ENCODE results near the gene G0S2. TPM values are rescaled to one million over a fixed set of nuclear protein-coding genes. Genes with fewer than 3 reads are reported as not detected.

The G0S2 gene
- polyA plus RNA-seq, 2 of the 4 experiments (the other 2 are of a cell fraction) = 1.1 to 3.0 TPM

DNA sequence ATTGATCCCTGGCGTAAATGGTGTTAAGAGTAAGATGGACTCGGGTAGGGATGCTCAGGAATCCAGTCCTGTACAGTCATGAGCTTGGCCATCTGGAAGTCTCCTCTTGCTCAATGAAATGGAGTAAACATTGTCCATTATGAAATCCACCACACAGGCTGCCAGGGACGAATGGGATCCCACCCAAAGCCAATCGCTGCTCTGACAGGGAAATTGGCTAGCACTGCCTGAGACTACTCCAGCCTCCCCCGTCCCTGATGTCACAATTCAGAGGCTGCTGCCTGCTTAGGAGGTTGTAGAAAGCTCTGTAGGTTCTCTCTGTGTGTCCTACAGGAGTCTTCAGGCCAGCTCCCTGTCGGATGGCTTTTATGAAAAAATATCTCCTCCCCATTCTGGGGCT is 29.4 kb downstream of the G0S2 start, which contains the start of gene HSD11B1:
TSS of gene HSD11B1 (plus strand) at position 263 of the 400 bp plus-strand sequence. CDS start at position 360, 97 bp downstream.
- Histone ChIP-seq H3K4me2 (no peak within 1 kb of the TSS), H3K4me1 (no peaks in the 10 kb centered on the region), H3K4me3 (no peak within 1 kb of the TSS), H3K27ac (no peak within 1 kb of the TSS), H3K9me3 (no peaks in the 10 kb centered on the region)
- no peak for TF ChIP-seq FOXS1 (CRISPR knock-in tag; IDR thresholded peaks at IDR 0.05)
- TF ChIP-seq NFE2L2 (conservative IDR thresholded peaks at IDR 0.05; ENCODE audit: low read length) = no peak
- TF ChIP-seq, protein P1, sequence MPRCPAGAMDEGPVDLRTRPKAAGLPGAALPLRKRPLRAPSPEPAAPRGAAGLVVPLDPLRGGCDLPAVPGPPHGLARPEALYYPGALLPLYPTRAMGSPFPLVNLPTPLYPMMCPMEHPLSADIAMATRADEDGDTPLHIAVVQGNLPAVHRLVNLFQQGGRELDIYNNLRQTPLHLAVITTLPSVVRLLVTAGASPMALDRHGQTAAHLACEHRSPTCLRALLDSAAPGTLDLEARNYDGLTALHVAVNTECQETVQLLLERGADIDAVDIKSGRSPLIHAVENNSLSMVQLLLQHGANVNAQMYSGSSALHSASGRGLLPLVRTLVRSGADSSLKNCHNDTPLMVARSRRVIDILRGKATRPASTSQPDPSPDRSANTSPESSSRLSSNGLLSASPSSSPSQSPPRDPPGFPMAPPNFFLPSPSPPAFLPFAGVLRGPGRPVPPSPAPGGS (IDR thresholded peaks at IDR 0.05) = no peak
- TF ChIP-seq ZSCAN20 (CRISPR knock-in tag; IDR thresholded peaks at IDR 0.05) = no peak
- TF ChIP-seq, protein P2, sequence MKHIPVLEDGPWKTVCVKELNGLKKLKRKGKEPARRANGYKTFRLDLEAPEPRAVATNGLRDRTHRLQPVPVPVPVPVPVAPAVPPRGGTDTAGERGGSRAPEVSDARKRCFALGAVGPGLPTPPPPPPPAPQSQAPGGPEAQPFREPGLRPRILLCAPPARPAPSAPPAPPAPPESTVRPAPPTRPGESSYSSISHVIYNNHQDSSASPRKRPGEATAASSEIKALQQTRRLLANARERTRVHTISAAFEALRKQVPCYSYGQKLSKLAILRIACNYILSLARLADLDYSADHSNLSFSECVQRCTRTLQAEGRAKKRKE (CRISPR knock-in tag; IDR thresholded peaks at IDR 0.05; ENCODE audit: low read depth) = no peak
- no peak for TF ChIP-seq BHLHE40 (IDR thresholded peaks at IDR 0.05; ENCODE audit: low read depth, low read length)
- no peak for TF ChIP-seq RCOR1 (IDR thresholded peaks at IDR 0.05; ENCODE audit: low read depth, low read length)
- TF ChIP-seq, protein P3, sequence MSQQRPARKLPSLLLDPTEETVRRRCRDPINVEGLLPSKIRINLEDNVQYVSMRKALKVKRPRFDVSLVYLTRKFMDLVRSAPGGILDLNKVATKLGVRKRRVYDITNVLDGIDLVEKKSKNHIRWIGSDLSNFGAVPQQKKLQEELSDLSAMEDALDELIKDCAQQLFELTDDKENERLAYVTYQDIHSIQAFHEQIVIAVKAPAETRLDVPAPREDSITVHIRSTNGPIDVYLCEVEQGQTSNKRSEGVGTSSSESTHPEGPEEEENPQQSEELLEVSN (IDR thresholded peaks at IDR 0.05; ENCODE audit: borderline replicate concordance, low read depth) = no peak
- TF ChIP-seq FOSL2 (IDR thresholded peaks at IDR 0.05) = no peak
- TF ChIP-seq FOSL2 (CRISPR knock-in tag; IDR thresholded peaks at IDR 0.05) = no peak
- TF ChIP-seq SREBF2 (IDR thresholded peaks at IDR 0.05) = no peak
- TF ChIP-seq KDM1A (IDR thresholded peaks at IDR 0.05; ENCODE audit: low read depth) = no peak
- no peak for TF ChIP-seq HOXB13 (CRISPR knock-in tag; IDR thresholded peaks at IDR 0.05; ENCODE audit: low read depth)
- no peak for TF ChIP-seq RAD21 (conservative IDR thresholded peaks at IDR 0.05 in 1 of 2, IDR thresholded peaks at IDR 0.05 in 1 of 2)
- TF ChIP-seq MAFK (IDR thresholded peaks at IDR 0.05; ENCODE audit: partially characterized antibody) = no peak
- TF ChIP-seq, protein P4, sequence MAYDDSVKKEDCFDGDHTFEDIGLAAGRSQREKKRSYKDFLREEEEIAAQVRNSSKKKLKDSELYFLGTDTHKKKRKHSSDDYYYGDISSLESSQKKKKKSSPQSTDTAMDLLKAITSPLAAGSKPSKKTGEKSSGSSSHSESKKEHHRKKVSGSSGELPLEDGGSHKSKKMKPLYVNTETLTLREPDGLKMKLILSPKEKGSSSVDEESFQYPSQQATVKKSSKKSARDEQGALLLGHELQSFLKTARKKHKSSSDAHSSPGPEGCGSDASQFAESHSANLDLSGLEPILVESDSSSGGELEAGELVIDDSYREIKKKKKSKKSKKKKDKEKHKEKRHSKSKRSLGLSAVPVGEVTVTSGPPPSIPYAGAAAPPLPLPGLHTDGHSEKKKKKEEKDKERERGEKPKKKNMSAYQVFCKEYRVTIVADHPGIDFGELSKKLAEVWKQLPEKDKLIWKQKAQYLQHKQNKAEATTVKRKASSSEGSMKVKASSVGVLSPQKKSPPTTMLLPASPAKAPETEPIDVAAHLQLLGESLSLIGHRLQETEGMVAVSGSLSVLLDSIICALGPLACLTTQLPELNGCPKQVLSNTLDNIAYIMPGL (CRISPR knock-in tag; IDR thresholded peaks at IDR 0.05; ENCODE audit: borderline replicate concordance) = no peak
- FAIRE-seq (no peak), ATAC-seq (no peak), DNase-seq (ENCODE audit: low read depth in 1 of 2, low spot score in 1 of 2) (no peak)
- ChIA-PET POLR2A (no interaction called here), CTCF (interaction anchor here (1.7 kb wide), 1 partner anchor 11 kb away, joined by 5 read pairs; no protein-coding TSS in a partner anchor)
- WGBS (ENCODE audit: missing lambda C conversion rate) = 26% methylated on average over 6 of the region's 6 CpGs

DNA sequence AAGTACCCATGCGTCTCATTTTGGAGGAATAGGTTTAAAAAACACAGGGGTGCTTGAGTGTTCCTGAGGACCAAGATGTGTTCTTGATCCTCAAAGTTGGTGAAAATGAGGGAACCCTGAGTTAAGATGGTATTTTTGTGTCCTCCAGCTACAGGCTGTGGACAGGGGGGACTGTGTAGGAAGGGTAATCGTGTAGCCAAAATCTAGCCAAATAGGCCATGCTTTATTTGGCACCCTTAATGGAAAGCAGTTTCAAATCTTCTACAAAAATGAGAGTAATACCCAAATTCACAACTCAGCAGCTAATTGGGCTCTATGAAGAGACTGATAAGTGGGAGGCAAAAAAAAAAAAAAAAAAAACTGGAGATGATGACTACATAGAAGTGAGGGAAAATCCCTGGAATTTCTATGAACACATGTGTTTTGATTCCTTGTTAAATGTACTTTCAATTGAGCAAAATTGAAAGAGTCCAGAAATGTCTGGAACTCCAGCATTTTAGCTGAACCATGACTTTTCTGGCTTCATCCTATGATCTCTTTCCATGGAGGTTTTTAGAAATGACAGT is 29.9 kb downstream of the G0S2 start:
- no peak overlapping the region for H3K4me2 ChIP-seq
- no peak overlapping the region for H3K27ac ChIP-seq
- FAIRE-seq (no peak), ATAC-seq (no peak), DNase-seq (ENCODE audit: low read depth in 1 of 2, low spot score in 1 of 2) (no peak)
- H3K4me1 ChIP-seq = no peaks in the 10 kb centered on the region
- 39% methylated on average over 2 of the region's 2 CpGs for WGBS (ENCODE audit: missing lambda C conversion rate)
- no peak overlapping the region for H3K4me3 ChIP-seq
- CTCF ChIA-PET = interaction anchor here (1.7 kb wide), 1 partner anchor 12 kb away, joined by 5 read pairs; no protein-coding TSS in a partner anchor
- POLR2A ChIA-PET = no interaction called here
- TF ChIP-seq BHLHE40 (IDR thresholded peaks at IDR 0.05; ENCODE audit: low read depth, low read length) (no peak), HOXB13 (CRISPR knock-in tag; IDR thresholded peaks at IDR 0.05; ENCODE audit: low read depth) (no peak), HOXA7 (CRISPR knock-in tag; IDR thresholded peaks at IDR 0.05) (no peak), NR3C1 (IDR thresholded peaks at IDR 0.05) (no peak), HOXB5 (CRISPR knock-in tag; IDR thresholded peaks at IDR 0.05) (no peak), KDM5A (IDR thresholded peaks at IDR 0.05) (no peak), FOSL2 (IDR thresholded peaks at IDR 0.05) (no peak), FOSL2 (CRISPR knock-in tag; IDR thresholded peaks at IDR 0.05) (no peak), NPAS2 (CRISPR knock-in tag; IDR thresholded peaks at IDR 0.05; ENCODE audit: borderline replicate concordance) (no peak), ZFP36 (IDR thresholded peaks at IDR 0.05; ENCODE audit: borderline replicate concordance, partially characterized antibody) (no peak), ZC3H11A (IDR thresholded peaks at IDR 0.05) (no peak)
- TF ChIP-seq, protein P1 (IDR thresholded peaks at IDR 0.05) = no peak
- no peaks in the 10 kb centered on the region for H3K9me3 ChIP-seq

Data from A549 (cell line).